ENCODE data around the gene MGRN1. TPM values are rescaled to one million over a fixed set of nuclear protein-coding genes. Genes with fewer than 3 reads are reported as not detected.

Gene MGRN1
- polyA plus RNA-seq, 3 donors: 3.7 to 48.2 (median 4.7) TPM

- no peak overlapping the region for H3K4me3 Mint-ChIP-seq
- intact Hi-C loops (cut with micrococcal nuclease): no loop called here
- H3K4me1 ChIP-seq (ENCODE audit: control insufficient read depth in 1 of 2, insufficient read depth in 2 of 2, low read length in 2 of 2): peaks cover 18 to 20% of the 10 kb centered on the region in 2 donors
These were observed 16.6 kb upstream of the MGRN1 start for GRCh38 chr16:4607841-4608703.

GRCh38 chr16:4608704-4608980 lies 16.0 kb upstream of the MGRN1 start:
- H3K4me1 Mint-ChIP-seq: peaks cover 26% of the 10 kb centered on the region
- Histone ChIP-seq H3K36me3 (replicated peaks in 1 of 2; ENCODE audit: control insufficient read depth in 1 of 2, insufficient read depth in 2 of 2, low read length in 2 of 2) (peaks cover 23 to 27% of the 10 kb centered on the region in 2 donors), H3K27ac (ENCODE audit: low read depth in 1 of 2, low read length in 2 of 2) (no peak overlapping the region), H3K4me2 (replicated peaks; ENCODE audit: extremely low read depth, low read length, poor library complexity, severe bottlenecking) (no peak overlapping the region), H3K9me3 (replicated peaks in 1 of 2; ENCODE audit: control insufficient read depth in 1 of 2, insufficient read depth in 1 of 2, low read length in 2 of 2) (no peaks in the 10 kb centered on the region), H3K4me1 (ENCODE audit: control insufficient read depth in 1 of 2, insufficient read depth in 2 of 2, low read length in 2 of 2) (peaks cover 23 to 26% of the 10 kb centered on the region in 2 donors), H4K20me1 (ENCODE audit: insufficient read depth, low read length) (peaks cover 61% of the 10 kb centered on the region), H3K4me3 (replicated peaks in 1 of 3; ENCODE audit: low read depth in 2 of 3, low read length in 3 of 3) (no peak overlapping the region), H3K9ac (ENCODE audit: insufficient read depth, low read length, poor library complexity, severe bottlenecking) (no peak overlapping the region), H2AFZ (ENCODE audit: insufficient read depth, low read depth, low read length, poor library complexity, severe bottlenecking) (no peak overlapping the region), H3K27me3 (ENCODE audit: control insufficient read depth in 2 of 2, insufficient read depth in 2 of 2, low read length in 2 of 2) (no peaks in the 10 kb centered on the region), H3K79me2 (ENCODE audit: insufficient read depth, low read length) (peaks cover 44% of the 10 kb centered on the region)
- intact Hi-C loops (cut with micrococcal nuclease): no loop called here
- H3K4me3 Mint-ChIP-seq: no peak overlapping the region
- no peak for TF ChIP-seq CTCF (IDR thresholded peaks at IDR 0.05)
- H3K27ac Mint-ChIP-seq: no peak overlapping the region
- H3K36me3 Mint-ChIP-seq: peaks cover 9 to 29% of the 10 kb centered on the region in 2 donors
- H3K9me3 Mint-ChIP-seq: peaks cover 0 to 1% (median 0%) of the 10 kb centered on the region in 7 donors
- WGBS (ENCODE audit: insufficient coverage): 90% methylated on average over 6 of the region's 8 CpGs
- H3K27me3 Mint-ChIP-seq (ENCODE audit: low read depth in 3 of 3): peaks cover 0 to 1% (median 0%) of the 10 kb centered on the region in 3 donors
- DNase-seq: no peak

More at GRCh38 chr16:4607841-4608703, 16.6 kb upstream of the MGRN1 start:
- Histone ChIP-seq H4K20me1 (ENCODE audit: insufficient read depth, low read length) (peaks cover 55% of the 10 kb centered on the region), H3K4me2 (replicated peaks; ENCODE audit: extremely low read depth, low read length, poor library complexity, severe bottlenecking) (no peak overlapping the region), H2AFZ (ENCODE audit: insufficient read depth, low read depth, low read length, poor library complexity, severe bottlenecking) (no peak overlapping the region), H3K79me2 (ENCODE audit: insufficient read depth, low read length) (peaks cover 38% of the 10 kb centered on the region), H3K36me3 (replicated peaks in 1 of 2; ENCODE audit: control insufficient read depth in 1 of 2, insufficient read depth in 2 of 2, low read length in 2 of 2) (peaks cover 23 to 27% of the 10 kb centered on the region in 2 donors), H3K4me3 (replicated peaks in 1 of 3; ENCODE audit: low read depth in 2 of 3, low read length in 3 of 3) (no peak overlapping the region), H3K9me3 (replicated peaks in 1 of 2; ENCODE audit: control insufficient read depth in 1 of 2, insufficient read depth in 1 of 2, low read length in 2 of 2) (no peaks in the 10 kb centered on the region), H3K9ac (ENCODE audit: insufficient read depth, low read length, poor library complexity, severe bottlenecking) (no peak overlapping the region), H3K27me3 (ENCODE audit: control insufficient read depth in 2 of 2, insufficient read depth in 2 of 2, low read length in 2 of 2) (no peaks in the 10 kb centered on the region), H3K27ac (ENCODE audit: low read depth in 1 of 2, low read length in 2 of 2) (no peak overlapping the region)
- TF ChIP-seq CTCF (IDR thresholded peaks at IDR 0.05): no peak
- no peak for DNase-seq
- Mint-ChIP-seq H3K9me3 (peaks cover 0 to 1% (median 0%) of the 10 kb centered on the region in 7 donors), H3K27me3 (ENCODE audit: low read depth in 3 of 3) (peaks cover 0 to 1% (median 0%) of the 10 kb centered on the region in 3 donors), H3K36me3 (peaks cover 9 to 29% of the 10 kb centered on the region in 2 donors), H3K4me1 (peaks cover 20% of the 10 kb centered on the region), H3K27ac (peak overlapping the region in 1 of 7 donors; percentile 63)
- 96% methylated on average over 20 of the region's 22 CpGs for WGBS (ENCODE audit: insufficient coverage)

Measured in CD14-positive monocyte (primary cell).